ENCODE measurements around the gene CWC27. TPM values are rescaled to one million over a fixed set of nuclear protein-coding genes. Genes with fewer than 3 reads are reported as not detected.

Gene CWC27
- total and polyA plus RNA-seq, 8 donors, result 5.8 to 25.7 (median 14.3) TPM; not detected in 1

DNA sequence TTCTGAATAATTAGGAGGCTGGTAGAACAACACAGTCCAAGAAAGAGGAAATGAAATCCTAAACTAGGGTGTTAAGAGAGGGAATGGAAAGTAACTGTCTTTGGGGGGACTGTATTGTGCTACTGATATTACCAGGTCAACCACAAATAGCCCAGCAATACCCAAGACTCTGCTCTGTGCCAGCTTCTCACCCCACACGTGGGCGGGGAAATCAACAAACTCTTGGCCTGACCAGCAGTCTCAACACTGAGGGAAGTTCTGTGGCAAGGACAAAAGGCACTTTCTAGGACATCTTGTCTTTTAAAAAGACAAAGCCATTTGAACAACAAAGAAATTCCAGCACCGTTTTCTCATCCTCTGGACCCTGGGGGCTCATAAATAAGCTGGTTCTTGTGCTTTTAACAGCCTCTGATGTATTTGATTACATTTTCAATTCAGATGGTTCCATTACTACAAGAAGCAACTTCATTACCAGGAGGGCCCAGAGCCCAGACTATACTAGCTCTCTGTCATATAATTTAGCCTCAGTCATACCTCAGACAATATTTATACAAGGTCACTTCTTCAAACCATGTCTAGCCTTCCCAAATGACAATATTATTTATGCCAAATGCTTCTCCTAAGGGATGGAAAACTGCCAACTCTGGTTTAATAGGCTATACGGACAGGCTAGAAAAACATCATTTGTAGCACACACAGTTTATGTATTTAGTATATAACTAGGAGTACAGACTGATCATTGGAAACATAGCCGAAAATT, 297.8 kb downstream of the CWC27 start:
- Histone ChIP-seq H3K27ac (no peak overlapping the region), H3K36me3 (no peaks in the 10 kb centered on the region), H3K4me1 (peaks cover 0 to 20% (median 10%) of the 10 kb centered on the region in 4 donors), H3K9me3 (no peaks in the 10 kb centered on the region), H3K4me3 (no peak overlapping the region), H3K27me3 (no peaks in the 10 kb centered on the region)
- intact Hi-C loops (cut with DNase I; ENCODE audit: low total_unique reads), result no loop called here
- no peak for DNase-seq
- TF ChIP-seq POLR2A (IDR thresholded peaks at IDR 0.05) (no peak), EP300 (IDR thresholded peaks at IDR 0.05) (no peak), POLR2AphosphoS5 (IDR thresholded peaks at IDR 0.05) (no peak)
- TF ChIP-seq, protein P1, sequence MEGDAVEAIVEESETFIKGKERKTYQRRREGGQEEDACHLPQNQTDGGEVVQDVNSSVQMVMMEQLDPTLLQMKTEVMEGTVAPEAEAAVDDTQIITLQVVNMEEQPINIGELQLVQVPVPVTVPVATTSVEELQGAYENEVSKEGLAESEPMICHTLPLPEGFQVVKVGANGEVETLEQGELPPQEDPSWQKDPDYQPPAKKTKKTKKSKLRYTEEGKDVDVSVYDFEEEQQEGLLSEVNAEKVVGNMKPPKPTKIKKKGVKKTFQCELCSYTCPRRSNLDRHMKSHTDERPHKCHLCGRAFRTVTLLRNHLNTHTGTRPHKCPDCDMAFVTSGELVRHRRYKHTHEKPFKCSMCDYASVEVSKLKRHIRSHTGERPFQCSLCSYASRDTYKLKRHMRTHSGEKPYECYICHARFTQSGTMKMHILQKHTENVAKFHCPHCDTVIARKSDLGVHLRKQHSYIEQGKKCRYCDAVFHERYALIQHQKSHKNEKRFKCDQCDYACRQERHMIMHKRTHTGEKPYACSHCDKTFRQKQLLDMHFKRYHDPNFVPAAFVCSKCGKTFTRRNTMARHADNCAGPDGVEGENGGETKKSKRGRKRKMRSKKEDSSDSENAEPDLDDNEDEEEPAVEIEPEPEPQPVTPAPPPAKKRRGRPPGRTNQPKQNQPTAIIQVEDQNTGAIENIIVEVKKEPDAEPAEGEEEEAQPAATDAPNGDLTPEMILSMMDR (IDR thresholded peaks at IDR 0.05), result no peak
- WGBS, 5 donors, result 34 to 49% (median 38%) methylated on average over 5 of the region's 5 CpGs

DNA sequence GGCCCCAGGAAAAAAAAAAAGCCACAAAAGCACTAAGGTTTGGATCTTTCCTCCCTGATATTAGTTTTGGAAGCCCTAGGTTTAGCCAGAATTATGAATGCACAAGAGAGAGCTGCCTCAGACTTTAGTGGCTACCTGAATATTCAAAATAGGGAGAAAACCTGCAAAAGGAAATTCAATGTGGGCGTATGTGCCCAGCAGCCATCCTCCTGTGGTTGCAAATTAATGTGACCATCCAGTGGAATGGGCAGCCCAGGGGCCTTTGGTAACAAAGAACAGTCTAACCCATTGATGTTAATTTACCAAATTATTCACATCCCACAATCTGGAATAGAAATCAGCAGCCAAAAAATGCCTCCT, 298.4 kb downstream of the CWC27 start:
- Histone ChIP-seq H3K27ac (no peak overlapping the region), H3K27me3 (no peaks in the 10 kb centered on the region), H3K4me1 (peaks cover 0 to 18% (median 10%) of the 10 kb centered on the region in 4 donors), H3K9me3 (no peaks in the 10 kb centered on the region), H3K36me3 (no peaks in the 10 kb centered on the region), H3K4me3 (no peak overlapping the region)
- intact Hi-C loops (cut with DNase I; ENCODE audit: low total_unique reads), result no loop called here
- no peak for DNase-seq
- WGBS, 5 donors, result 88 to 100% (median 98%) methylated on average over 1 of the region's 1 CpG
- TF ChIP-seq POLR2A (IDR thresholded peaks at IDR 0.05) (no peak), POLR2AphosphoS5 (IDR thresholded peaks at IDR 0.05) (no peak), EP300 (IDR thresholded peaks at IDR 0.05) (no peak)
- TF ChIP-seq, protein P1 (IDR thresholded peaks at IDR 0.05), result no peak

Other genes with a start within 250 kb of the CWC27 start
- gene SHISAL2B, start 78.4 kb upstream of the CWC27 start, total RNA-seq, result not detected
- not detected for gene SHISAL2B, start 78.4 kb upstream of the CWC27 start, polyA plus RNA-seq
- 10 to 100 TPM in 3 of 5 donors, 1 to 10 TPM in 2; 2.3 to 43.2 (median 12.2) TPM for gene SREK1IP1, start 239 bp upstream of the CWC27 start, total RNA-seq
- 10 to 100 TPM; 20.5 to 28.4 (median 28.2) TPM for gene SREK1IP1, start 239 bp upstream of the CWC27 start, polyA plus RNA-seq

Measured in stomach (tissue), 9 donors.